Measurements from ENCODE around the gene CRYBB1.

DNA sequence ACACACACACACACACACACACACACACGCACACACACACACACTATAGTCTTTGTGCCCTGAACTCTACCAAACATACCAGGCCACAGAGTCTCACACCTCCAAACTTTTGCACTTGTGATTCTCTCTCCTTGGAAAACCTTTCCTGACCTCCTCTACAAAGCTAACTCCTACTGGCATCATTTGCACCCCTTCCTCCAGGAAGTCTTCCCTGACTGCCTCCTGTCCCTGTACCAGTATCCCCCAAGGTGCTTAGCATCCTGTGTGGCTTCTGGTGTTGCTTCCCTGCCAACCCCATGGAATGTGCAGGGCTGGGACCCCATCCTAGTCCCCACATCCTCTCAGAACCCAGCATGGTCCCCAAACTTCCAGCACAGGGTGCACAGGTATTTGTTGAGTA is 36.8 kb downstream of the CRYBB1 start:
- TF ChIP-seq POLR2AphosphoS5 (IDR thresholded peaks at IDR 0.05; ENCODE audit: low read depth, low read length) (no peak), SIN3A (IDR thresholded peaks at IDR 0.05; ENCODE audit: borderline replicate concordance, insufficient read depth, low read depth, low read length) (no peak), TCF7L2 (IDR thresholded peaks at IDR 0.05; ENCODE audit: low read depth, low read length) (no peak)
- TF ChIP-seq, protein P1, sequence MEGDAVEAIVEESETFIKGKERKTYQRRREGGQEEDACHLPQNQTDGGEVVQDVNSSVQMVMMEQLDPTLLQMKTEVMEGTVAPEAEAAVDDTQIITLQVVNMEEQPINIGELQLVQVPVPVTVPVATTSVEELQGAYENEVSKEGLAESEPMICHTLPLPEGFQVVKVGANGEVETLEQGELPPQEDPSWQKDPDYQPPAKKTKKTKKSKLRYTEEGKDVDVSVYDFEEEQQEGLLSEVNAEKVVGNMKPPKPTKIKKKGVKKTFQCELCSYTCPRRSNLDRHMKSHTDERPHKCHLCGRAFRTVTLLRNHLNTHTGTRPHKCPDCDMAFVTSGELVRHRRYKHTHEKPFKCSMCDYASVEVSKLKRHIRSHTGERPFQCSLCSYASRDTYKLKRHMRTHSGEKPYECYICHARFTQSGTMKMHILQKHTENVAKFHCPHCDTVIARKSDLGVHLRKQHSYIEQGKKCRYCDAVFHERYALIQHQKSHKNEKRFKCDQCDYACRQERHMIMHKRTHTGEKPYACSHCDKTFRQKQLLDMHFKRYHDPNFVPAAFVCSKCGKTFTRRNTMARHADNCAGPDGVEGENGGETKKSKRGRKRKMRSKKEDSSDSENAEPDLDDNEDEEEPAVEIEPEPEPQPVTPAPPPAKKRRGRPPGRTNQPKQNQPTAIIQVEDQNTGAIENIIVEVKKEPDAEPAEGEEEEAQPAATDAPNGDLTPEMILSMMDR (IDR thresholded peaks at IDR 0.05): no peak
- TF ChIP-seq, protein P2, sequence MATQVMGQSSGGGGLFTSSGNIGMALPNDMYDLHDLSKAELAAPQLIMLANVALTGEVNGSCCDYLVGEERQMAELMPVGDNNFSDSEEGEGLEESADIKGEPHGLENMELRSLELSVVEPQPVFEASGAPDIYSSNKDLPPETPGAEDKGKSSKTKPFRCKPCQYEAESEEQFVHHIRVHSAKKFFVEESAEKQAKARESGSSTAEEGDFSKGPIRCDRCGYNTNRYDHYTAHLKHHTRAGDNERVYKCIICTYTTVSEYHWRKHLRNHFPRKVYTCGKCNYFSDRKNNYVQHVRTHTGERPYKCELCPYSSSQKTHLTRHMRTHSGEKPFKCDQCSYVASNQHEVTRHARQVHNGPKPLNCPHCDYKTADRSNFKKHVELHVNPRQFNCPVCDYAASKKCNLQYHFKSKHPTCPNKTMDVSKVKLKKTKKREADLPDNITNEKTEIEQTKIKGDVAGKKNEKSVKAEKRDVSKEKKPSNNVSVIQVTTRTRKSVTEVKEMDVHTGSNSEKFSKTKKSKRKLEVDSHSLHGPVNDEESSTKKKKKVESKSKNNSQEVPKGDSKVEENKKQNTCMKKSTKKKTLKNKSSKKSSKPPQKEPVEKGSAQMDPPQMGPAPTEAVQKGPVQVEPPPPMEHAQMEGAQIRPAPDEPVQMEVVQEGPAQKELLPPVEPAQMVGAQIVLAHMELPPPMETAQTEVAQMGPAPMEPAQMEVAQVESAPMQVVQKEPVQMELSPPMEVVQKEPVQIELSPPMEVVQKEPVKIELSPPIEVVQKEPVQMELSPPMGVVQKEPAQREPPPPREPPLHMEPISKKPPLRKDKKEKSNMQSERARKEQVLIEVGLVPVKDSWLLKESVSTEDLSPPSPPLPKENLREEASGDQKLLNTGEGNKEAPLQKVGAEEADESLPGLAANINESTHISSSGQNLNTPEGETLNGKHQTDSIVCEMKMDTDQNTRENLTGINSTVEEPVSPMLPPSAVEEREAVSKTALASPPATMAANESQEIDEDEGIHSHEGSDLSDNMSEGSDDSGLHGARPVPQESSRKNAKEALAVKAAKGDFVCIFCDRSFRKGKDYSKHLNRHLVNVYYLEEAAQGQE (IDR thresholded peaks at IDR 0.05; ENCODE audit: insufficient read depth in 1 of 2, low read depth in 2 of 2, low read length in 1 of 2): no peak

All from Panc1 (cell line).